ENCODE measurements around the gene TEAD4.
A peak's percentile ranks its signal among the peaks of the same experiment; 100 is the strongest.

TEAD4 gene

DNA sequence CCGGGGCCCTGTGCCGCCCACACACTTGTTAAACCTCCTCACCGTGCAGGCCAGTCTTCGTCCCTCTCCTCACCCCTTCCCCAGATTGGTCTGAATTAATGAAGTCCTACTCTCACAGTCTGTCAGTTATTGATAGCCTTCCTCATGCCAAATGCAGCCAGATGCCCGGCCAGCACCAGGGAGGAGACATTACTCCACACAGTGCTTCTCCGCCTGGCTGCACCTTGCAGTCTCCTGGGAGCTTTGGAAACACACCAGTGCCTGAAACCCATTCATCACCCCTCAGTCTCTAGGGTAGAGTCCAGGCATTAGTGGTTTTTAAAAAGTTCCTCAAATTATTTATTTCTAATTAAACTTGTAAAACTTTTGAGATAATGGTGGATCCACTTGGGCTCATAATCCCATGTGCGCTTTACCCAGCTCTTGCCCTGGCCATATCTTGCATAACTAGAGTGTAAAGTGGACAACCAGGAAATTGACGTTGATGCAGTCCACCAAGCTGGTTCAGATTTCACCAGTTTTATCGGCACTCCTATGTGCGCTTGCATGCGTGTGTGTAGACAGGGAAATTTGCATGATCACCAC lies 79.8 kb downstream of the TEAD4 start:
- DNase-seq = peak; percentile 36
- peaks cover 7% of the 10 kb centered on the region for H3K27me3 Mint-ChIP-seq (ENCODE audit: low read depth, poor library complexity)
- H3K4me3 Mint-ChIP-seq = no peak overlapping the region
- TF ChIP-seq, protein P1, sequence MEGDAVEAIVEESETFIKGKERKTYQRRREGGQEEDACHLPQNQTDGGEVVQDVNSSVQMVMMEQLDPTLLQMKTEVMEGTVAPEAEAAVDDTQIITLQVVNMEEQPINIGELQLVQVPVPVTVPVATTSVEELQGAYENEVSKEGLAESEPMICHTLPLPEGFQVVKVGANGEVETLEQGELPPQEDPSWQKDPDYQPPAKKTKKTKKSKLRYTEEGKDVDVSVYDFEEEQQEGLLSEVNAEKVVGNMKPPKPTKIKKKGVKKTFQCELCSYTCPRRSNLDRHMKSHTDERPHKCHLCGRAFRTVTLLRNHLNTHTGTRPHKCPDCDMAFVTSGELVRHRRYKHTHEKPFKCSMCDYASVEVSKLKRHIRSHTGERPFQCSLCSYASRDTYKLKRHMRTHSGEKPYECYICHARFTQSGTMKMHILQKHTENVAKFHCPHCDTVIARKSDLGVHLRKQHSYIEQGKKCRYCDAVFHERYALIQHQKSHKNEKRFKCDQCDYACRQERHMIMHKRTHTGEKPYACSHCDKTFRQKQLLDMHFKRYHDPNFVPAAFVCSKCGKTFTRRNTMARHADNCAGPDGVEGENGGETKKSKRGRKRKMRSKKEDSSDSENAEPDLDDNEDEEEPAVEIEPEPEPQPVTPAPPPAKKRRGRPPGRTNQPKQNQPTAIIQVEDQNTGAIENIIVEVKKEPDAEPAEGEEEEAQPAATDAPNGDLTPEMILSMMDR (IDR thresholded peaks at IDR 0.05) = no peak
- H3K36me3 Mint-ChIP-seq (ENCODE audit: low read depth) = peaks cover 4% of the 10 kb centered on the region
- H3K4me1 Mint-ChIP-seq = peaks cover 35% of the 10 kb centered on the region
- H3K27ac Mint-ChIP-seq = no peak overlapping the region
- no peaks in the 10 kb centered on the region for H3K9me3 Mint-ChIP-seq

- H3K4me1 Mint-ChIP-seq = peaks cover 31% of the 10 kb centered on the region
- H3K4me3 Mint-ChIP-seq = no peak overlapping the region
- H3K27me3 Mint-ChIP-seq (ENCODE audit: low read depth, poor library complexity) = peaks cover 3% of the 10 kb centered on the region
Observed at GRCh38 chr12:3040026-3040656, 80.9 kb downstream of the TEAD4 start.

GRCh38 chr12:3040663-3041544 lies 81.7 kb downstream of the TEAD4 start:
- H3K36me3 Mint-ChIP-seq (ENCODE audit: low read depth) = peaks cover 4% of the 10 kb centered on the region
- DNase-seq = no peak
- H3K9me3 Mint-ChIP-seq = no peaks in the 10 kb centered on the region
- TF ChIP-seq, protein P1 (IDR thresholded peaks at IDR 0.05) = no peak
- peaks cover 31% of the 10 kb centered on the region for H3K4me1 Mint-ChIP-seq
- H3K4me3 Mint-ChIP-seq = no peak overlapping the region
- no peak overlapping the region for H3K27ac Mint-ChIP-seq
- H3K27me3 Mint-ChIP-seq (ENCODE audit: low read depth, poor library complexity) = peaks cover 6% of the 10 kb centered on the region

More at GRCh38 chr12:3040026-3040656, 80.9 kb downstream of the TEAD4 start:
- H3K9me3 Mint-ChIP-seq = no peaks in the 10 kb centered on the region
- peaks cover 4% of the 10 kb centered on the region for H3K36me3 Mint-ChIP-seq (ENCODE audit: low read depth)
- TF ChIP-seq, protein P1 (IDR thresholded peaks at IDR 0.05) = no peak
- no peak for DNase-seq
- no peak overlapping the region for H3K27ac Mint-ChIP-seq

- Mint-ChIP-seq H3K4me3 (no peak overlapping the region), H3K4me1 (peaks cover 31% of the 10 kb centered on the region), H3K9me3 (no peaks in the 10 kb centered on the region), H3K27ac (no peak overlapping the region), H3K36me3 (ENCODE audit: low read depth) (peaks cover 4% of the 10 kb centered on the region), H3K27me3 (ENCODE audit: low read depth, poor library complexity) (peaks cover 6% of the 10 kb centered on the region)
- peak; percentile 73 for DNase-seq
- TF ChIP-seq, protein P1 (IDR thresholded peaks at IDR 0.05) = peak; percentile 61
Observed at GRCh38 chr12:3041558-3042164, 82.5 kb downstream of the TEAD4 start.

- DNase-seq = no peak
- Mint-ChIP-seq H3K27me3 (ENCODE audit: low read depth, poor library complexity) (peaks cover 6% of the 10 kb centered on the region), H3K27ac (no peak overlapping the region), H3K9me3 (no peaks in the 10 kb centered on the region), H3K4me1 (peaks cover 27% of the 10 kb centered on the region), H3K4me3 (no peak overlapping the region), H3K36me3 (ENCODE audit: low read depth) (peaks cover 4% of the 10 kb centered on the region)
- TF ChIP-seq, protein P1 (IDR thresholded peaks at IDR 0.05) = no peak
Observed at GRCh38 chr12:3042394-3042793, 83.2 kb downstream of the TEAD4 start.

Measured in nephron progenitor cell (in vitro differentiated cells).